HepG2 (cell line): Measurements from ENCODE around the gene SLCO2B1. TPM values are rescaled to one million over a fixed set of nuclear protein-coding genes. Genes with fewer than 3 reads are reported as not detected.
A peak's percentile ranks its signal among the peaks of the same experiment; 100 is the strongest.

Source experiments
- ATF3 ChIP-seq: sonication (generic); formaldehyde crosslinking; IDR thresholded peaks from 2 replicates; pipeline ENCODE4 v1.4.0; 2020; ENCODE audit warnings: missing genetic modification reagents
- CBX1 ChIP-seq: IDR thresholded peaks from one replicate; pipeline ENCODE4 v1.6.1; 2016; ENCODE audit warnings: antibody characterized with exemption, low read depth
- DPF2 ChIP-seq: sonication (generic); formaldehyde crosslinking; IDR thresholded peaks from 2 replicates; pipeline ENCODE4 v1.4.0; 2020; ENCODE audit warnings: mild to moderate bottlenecking, low read depth, missing genetic modification reagents, borderline replicate concordance
- DRAP1 ChIP-seq: IDR thresholded peaks from 2 replicates; pipeline ENCODE4 v1.6.1; 2016; ENCODE audit warnings: missing genetic modification reagents, missing compliant biosample characterization
- HES4 ChIP-seq: sonication (generic); formaldehyde crosslinking; IDR thresholded peaks from 2 replicates; pipeline ENCODE4 v1.9.0; 2021; ENCODE audit warnings: mild to moderate bottlenecking, missing genetic modification reagents, borderline replicate concordance
- HNF4G ChIP-seq, 2 experiments: sonication (generic) in 1 of 2; formaldehyde crosslinking in 1 of 2; IDR thresholded peaks; 2 replicates each; pipeline versions ENCODE4 v1.4.0 to v1.6.1; 2011 to 2020; ENCODE audit warnings: borderline replicate concordance in 2 of 2, low read depth in 2 of 2, mild to moderate bottlenecking in 2 of 2, low read length in 1 of 2, missing genetic modification reagents in 1 of 2, moderate library complexity in 1 of 2
- NFE2L1 ChIP-seq: sonication (generic); formaldehyde crosslinking; IDR thresholded peaks from 2 replicates; pipeline ENCODE4 v1.4.0; 2020; ENCODE audit warnings: missing genetic modification reagents, mild to moderate bottlenecking, borderline replicate concordance
- RERE ChIP-seq: IDR thresholded peaks from 2 replicates; pipeline ENCODE4 v1.6.1; 2016; ENCODE audit warnings: low read depth, missing genetic modification reagents, missing compliant biosample characterization
- RFXANK ChIP-seq: IDR thresholded peaks from 2 replicates; pipeline ENCODE4 v1.6.1; 2016
- SIN3B ChIP-seq: fragments of 150-350 bp; IDR thresholded peaks from 2 replicates; pipeline ENCODE4 v1.6.1; 2014; ENCODE audit warnings: low read length
- SMARCE1 ChIP-seq: fragments of 450-650 bp; IDR thresholded peaks from 2 replicates; pipeline ENCODE4 v1.6.1; 2017; ENCODE audit warnings: borderline replicate concordance
- SNAPC5 ChIP-seq: sonication (generic); formaldehyde crosslinking; IDR thresholded peaks from 2 replicates; pipeline ENCODE4 v1.8.1; 2023; ENCODE audit warnings: mild to moderate bottlenecking, missing genetic modification reagents, borderline replicate concordance
- SOX6 ChIP-seq, 2 experiments: fragments of 450-650 bp in 1 of 2; sonication (generic) in 1 of 2; formaldehyde crosslinking in 1 of 2; IDR thresholded peaks; 2 replicates each; pipeline versions ENCODE4 v1.4.0 to v1.6.1; 2017 to 2020; ENCODE audit warnings: antibody characterized with exemption in 1 of 2, mild to moderate bottlenecking in 1 of 2, missing genetic modification reagents in 1 of 2
- TEF ChIP-seq: sonication (generic); formaldehyde crosslinking; IDR thresholded peaks from 2 replicates; pipeline ENCODE4 v1.5.0; 2020; ENCODE audit warnings: missing genetic modification reagents
- USF2 ChIP-seq, 2 experiments: sonication (generic) in 1 of 2; formaldehyde crosslinking in 1 of 2; IDR thresholded peaks; 2 replicates each; pipeline versions ENCODE4 v1.5.1 to v1.6.1; 2011 to 2020; ENCODE audit warnings: borderline replicate concordance in 1 of 2, low read depth in 1 of 2, low read length in 1 of 2, mild to moderate bottlenecking in 1 of 2, missing genetic modification reagents in 1 of 2, moderate library complexity in 1 of 2
- ZNF234 ChIP-seq: sonication (generic); formaldehyde crosslinking; conservative IDR thresholded peaks from 2 replicates; pipeline ENCODE4 v1.5.1; 2020; ENCODE audit warnings: mild to moderate bottlenecking, missing genetic modification reagents
- ZNF775 ChIP-seq: sonication (generic); formaldehyde crosslinking; IDR thresholded peaks from 2 replicates; pipeline ENCODE4 v1.4.0; 2020; ENCODE audit warnings: missing genetic modification reagents, mild to moderate bottlenecking, moderate library complexity, borderline replicate concordance
- polyA plus RNA-seq, 8 experiments: library from polyadenylated mRNA; depleted of rRNA in 3 of 8; stranded (reverse) in 7 of 8; unstranded in 1 of 8; fragments of >200 nt; fragmentation: Illumina TruSeq in 4 of 8; extraction: Trizol in 4 of 8; gene quantifications; 2 replicates each; pipeline versions ENCODE4 v1.2.1 to v1.2.3, GENCODE V29; 2011 to 2016; ENCODE audit warnings: low read depth in 4 of 8, missing spikeins in 1 of 8, mixed read lengths in 1 of 8; ENCODE audit not compliant: insufficient read depth in 1 of 8
- total RNA-seq, 5 experiments: library from RNA; depleted of rRNA; stranded (reverse); fragments of >200 nt; fragmentation: Illumina TruSeq; extraction: Trizol; gene quantifications; 2 replicates each; pipeline ENCODE4 v1.2.3, GENCODE V29; 2016; ENCODE audit warnings: low read depth in 1 of 5

Gene SLCO2B1
- total and polyA plus RNA-seq, 2 of the 13 experiments (the other 11 are each of a cell fraction or from before 2014, with no cell fraction given) = 15.3 to 19.8 TPM

GRCh38 chr11:75159151-75159953 is 8.4 kb downstream of the SLCO2B1 start (continued):
- TF ChIP-seq ZNF234 (CRISPR knock-in tag) (no peak), HES4 (CRISPR knock-in tag) (no peak), NFE2L1 (no peak), DRAP1 (CRISPR knock-in tag) (peak; percentile 78), SIN3B (no peak), DPF2 (CRISPR knock-in tag) (peak; percentile 74; the same call in 1 of the 2 replicates), SMARCE1 (no peak), SNAPC5 (CRISPR knock-in tag) (no peak), RERE (CRISPR knock-in tag) (peak; percentile 75; the same call in 1 of the 2 replicates), ATF3 (CRISPR knock-in tag) (no peak), TEF (CRISPR knock-in tag) (no peak), HNF4G (IDR thresholded peaks at IDR 0.05; ENCODE audit: borderline replicate concordance, low read depth, low read length) (peak; percentile 97), HNF4G (CRISPR knock-in tag; IDR thresholded peaks at IDR 0.05; ENCODE audit: borderline replicate concordance, low read depth) (peak; percentile 94), CBX1 (no peak), SOX6 (IDR thresholded peaks at IDR 0.05) (no peak), SOX6 (CRISPR knock-in tag; IDR thresholded peaks at IDR 0.05) (peak; percentile 75), USF2 (IDR thresholded peaks at IDR 0.05; ENCODE audit: low read depth, low read length) (no peak), USF2 (CRISPR knock-in tag; IDR thresholded peaks at IDR 0.05; ENCODE audit: borderline replicate concordance) (no peak), ZNF775 (CRISPR knock-in tag) (no peak), RFXANK (CRISPR knock-in tag) (no peak)
